Measurements from ENCODE around the gene PGBD2.

GRCh38 chr1:248884632-248885295, 21.3 kb upstream of the PGBD2 start:
- TF ChIP-seq POLR2A (IDR thresholded peaks at IDR 0.05): no peak
- TF ChIP-seq EP300 (IDR thresholded peaks at IDR 0.05): no peak
